IMR-90 (cell line): ENCODE measurements around the gene RPEL1.

Source experiments
- CEBPB ChIP-seq: IDR thresholded peaks from 2 replicates; pipeline ENCODE4 v1.6.1; 2012; ENCODE audit warnings: low read depth, low read length, improper control_type of control experiment
- CTCF ChIP-seq: conservative IDR thresholded peaks from 2 replicates; pipeline ENCODE4 v1.5.1; 2012; ENCODE audit warnings: mild to moderate bottlenecking, low read depth, low read length, improper control_type of control experiment
- POLR2A ChIP-seq: IDR thresholded peaks from 2 replicates; pipeline ENCODE4 v1.6.1; 2012; ENCODE audit warnings: mild to moderate bottlenecking, low read depth, low read length
- RAD21 ChIP-seq: IDR thresholded peaks from 2 replicates; pipeline ENCODE4 v1.6.1; 2012; ENCODE audit warnings: low read length, improper control_type of control experiment
- RCOR1 ChIP-seq: IDR thresholded peaks from 2 replicates; pipeline ENCODE4 v1.6.1; 2012; ENCODE audit warnings: mild to moderate bottlenecking, low read length, improper control_type of control experiment; ENCODE audit not compliant: insufficient replicate concordance
- RFX5 ChIP-seq: IDR thresholded peaks from 2 replicates; pipeline ENCODE4 v1.8.0; 2012; ENCODE audit warnings: low read depth, mild to moderate bottlenecking, low read length, moderate library complexity
- SMC3 ChIP-seq: fragments of 150-350 bp; IDR thresholded peaks from 2 replicates; pipeline ENCODE4 v1.6.1; 2016; ENCODE audit warnings: low read depth, mild to moderate bottlenecking, antibody characterized with exemption, low read length, moderate library complexity

- 0 out of 2 replicates have a peak, but pooled peaks have one; percentile 11 for TF ChIP-seq RAD21
- no peak for TF ChIP-seq POLR2A
- no peak for TF ChIP-seq CTCF
- TF ChIP-seq CEBPB = peak; percentile 81
- no peak for TF ChIP-seq RFX5
- TF ChIP-seq RCOR1 = peak; percentile 72
- no peak for TF ChIP-seq SMC3
These were observed 14.6 kb upstream of the RPEL1 start for GRCh38 chr10:103231047-103231551.
